MM.1S (cell line): ENCODE results near the gene PRPS1.

ENCODE experiments used
- EZH2 ChIP-seq: fragments of 300-600 bp; sonication (generic); optimal IDR thresholded peaks from 2 replicates; pipeline ENCODE3; 2017; ENCODE audit warnings: low read depth, mild to moderate bottlenecking, antibody characterized with exemption, low read length, mixed read lengths
- EZH2phosphoT487 ChIP-seq: fragments of 300-600 bp; sonication (generic); IDR thresholded peaks from 2 replicates; pipeline ENCODE4 v1.6.1; 2018; ENCODE audit warnings: antibody characterized with exemption, low read length
- TF ChIP-seq, protein P1 (sequence below): fragments of 300-600 bp; sonication (generic); IDR thresholded peaks from 2 replicates; pipeline ENCODE4 v1.5.1; 2016; ENCODE audit warnings: antibody characterized with exemption, low read length, mixed read lengths

DNA sequence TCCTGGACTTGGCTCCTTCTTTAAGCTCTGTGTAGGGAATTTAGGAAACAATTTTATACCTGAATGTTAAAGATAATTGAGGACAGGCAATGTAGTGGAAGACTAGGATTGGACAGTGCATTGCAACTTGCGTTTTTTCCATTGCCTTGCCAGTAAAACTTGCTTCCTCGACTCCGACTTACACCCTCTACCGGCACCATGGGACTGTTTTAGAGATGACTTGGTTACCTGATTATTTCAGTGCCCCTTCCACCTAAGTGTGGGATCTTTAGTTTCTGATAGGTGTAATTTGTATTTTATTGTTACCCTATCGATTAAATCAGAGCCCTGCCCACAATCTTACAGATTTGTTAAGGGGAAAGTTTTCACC lies 1.2 kb downstream of the PRPS1 start:
- TF ChIP-seq, protein P1, sequence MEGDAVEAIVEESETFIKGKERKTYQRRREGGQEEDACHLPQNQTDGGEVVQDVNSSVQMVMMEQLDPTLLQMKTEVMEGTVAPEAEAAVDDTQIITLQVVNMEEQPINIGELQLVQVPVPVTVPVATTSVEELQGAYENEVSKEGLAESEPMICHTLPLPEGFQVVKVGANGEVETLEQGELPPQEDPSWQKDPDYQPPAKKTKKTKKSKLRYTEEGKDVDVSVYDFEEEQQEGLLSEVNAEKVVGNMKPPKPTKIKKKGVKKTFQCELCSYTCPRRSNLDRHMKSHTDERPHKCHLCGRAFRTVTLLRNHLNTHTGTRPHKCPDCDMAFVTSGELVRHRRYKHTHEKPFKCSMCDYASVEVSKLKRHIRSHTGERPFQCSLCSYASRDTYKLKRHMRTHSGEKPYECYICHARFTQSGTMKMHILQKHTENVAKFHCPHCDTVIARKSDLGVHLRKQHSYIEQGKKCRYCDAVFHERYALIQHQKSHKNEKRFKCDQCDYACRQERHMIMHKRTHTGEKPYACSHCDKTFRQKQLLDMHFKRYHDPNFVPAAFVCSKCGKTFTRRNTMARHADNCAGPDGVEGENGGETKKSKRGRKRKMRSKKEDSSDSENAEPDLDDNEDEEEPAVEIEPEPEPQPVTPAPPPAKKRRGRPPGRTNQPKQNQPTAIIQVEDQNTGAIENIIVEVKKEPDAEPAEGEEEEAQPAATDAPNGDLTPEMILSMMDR = peak; percentile 22
- TF ChIP-seq EZH2 = no peak
- no peak for TF ChIP-seq EZH2phosphoT487
